Panc1 (cell line): ENCODE data around the gene KCNMA1.

ENCODE experiments used
- CTCF ChIP-seq: fragments of 450-650 bp; IDR thresholded peaks from 2 replicates; pipeline ENCODE4 v1.5.1; 2017; ENCODE audit warnings: mild to moderate bottlenecking
- POLR2AphosphoS5 ChIP-seq: IDR thresholded peaks from 2 replicates; pipeline ENCODE4 v1.6.1; 2012; ENCODE audit warnings: mild to moderate bottlenecking, low read depth, low read length, moderate library complexity
- SIN3A ChIP-seq: IDR thresholded peaks from 2 replicates; pipeline ENCODE4 v1.6.1; 2012; ENCODE audit warnings: low read depth, mild to moderate bottlenecking, low read length, moderate library complexity, borderline replicate concordance; ENCODE audit not compliant: insufficient read depth

- no peak for TF ChIP-seq CTCF
- no peak for TF ChIP-seq POLR2AphosphoS5
- TF ChIP-seq SIN3A = no peak
These were observed 42.5 kb upstream of the KCNMA1 start for GRCh38 chr10:77680065-77680464.
